Heart left ventricle (tissue), 13 donors: Measurements from ENCODE around the gene ZNF382.

Experiments used
- POLR2A ChIP-seq, 2 donors: fragments of 450-650 bp; IDR thresholded peaks; one replicate each; pipeline ENCODE4 v1.6.1; 2017; ENCODE audit warnings: antibody characterized with exemption in 2 of 2, mild to moderate bottlenecking in 2 of 2, moderate library complexity in 2 of 2
- TF ChIP-seq, protein P1 (sequence below), 12 donors: fragments of 200-600 bp; sonication (generic) in 4 of 12; IDR thresholded peaks; one replicate each; pipeline versions ENCODE4 v1.5.0 to v1.8.0; 2018 to 2022; ENCODE audit warnings: antibody characterized with exemption in 12 of 12, mild to moderate bottlenecking in 5 of 12
- donor health status: ischemic (EF 13 %, LVEDD 7.1; RV severe dilation, severe dysfunction).
- donor health status: DM: no; HTN: yes; CAD: no.
- donor health status: DM: no; HTN: no; CAD: no.
- donor health status: ischemic (EF 25% LVEDD 6.9; RV normal size, moderate dysfunction).
- donor health status: ischemic (EF 25% LVEDD 5.7; RV mildly dilated, moderate dysfunction).
- donor health status: ischemic (EF 35%, LVEDD 5.7; RV mildly dilated, moderate dysfunction).
- donor health status: nonischemic (EF 11% LVEDD 7.7; RV severe dilation, severe dysfunction).
- donor health status: DM: yes; HTN: yes; CAD: no.
- donor health status: PGD.
- donor health status: ischemic (EF 29% LVEDD 5.4; RV normal size, mild dysfunction).
- donor health status: nonischemic (EF 23%, LVEDD 6.1; RV moderate dilation, normal function).

DNA sequence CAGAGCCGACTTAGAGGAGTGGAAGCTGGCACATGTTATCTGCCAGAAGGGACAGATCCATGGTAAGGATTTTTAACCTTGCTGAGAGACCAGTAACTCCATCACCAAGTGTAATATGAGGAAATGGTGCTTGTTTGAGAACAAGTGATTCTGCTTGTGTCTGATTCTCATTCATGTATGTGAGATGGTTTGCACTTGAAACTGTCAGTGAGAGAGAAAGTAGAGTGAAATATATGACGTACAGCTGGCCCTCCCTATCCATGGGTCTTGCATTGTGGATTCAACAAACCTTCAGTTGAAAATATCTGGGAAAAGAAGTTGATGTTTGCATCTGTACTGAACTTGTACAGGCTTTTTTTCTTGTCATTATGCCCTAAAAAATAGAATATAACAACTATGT is 63.5 kb downstream of the ZNF382 start:
- TF ChIP-seq, protein P1, sequence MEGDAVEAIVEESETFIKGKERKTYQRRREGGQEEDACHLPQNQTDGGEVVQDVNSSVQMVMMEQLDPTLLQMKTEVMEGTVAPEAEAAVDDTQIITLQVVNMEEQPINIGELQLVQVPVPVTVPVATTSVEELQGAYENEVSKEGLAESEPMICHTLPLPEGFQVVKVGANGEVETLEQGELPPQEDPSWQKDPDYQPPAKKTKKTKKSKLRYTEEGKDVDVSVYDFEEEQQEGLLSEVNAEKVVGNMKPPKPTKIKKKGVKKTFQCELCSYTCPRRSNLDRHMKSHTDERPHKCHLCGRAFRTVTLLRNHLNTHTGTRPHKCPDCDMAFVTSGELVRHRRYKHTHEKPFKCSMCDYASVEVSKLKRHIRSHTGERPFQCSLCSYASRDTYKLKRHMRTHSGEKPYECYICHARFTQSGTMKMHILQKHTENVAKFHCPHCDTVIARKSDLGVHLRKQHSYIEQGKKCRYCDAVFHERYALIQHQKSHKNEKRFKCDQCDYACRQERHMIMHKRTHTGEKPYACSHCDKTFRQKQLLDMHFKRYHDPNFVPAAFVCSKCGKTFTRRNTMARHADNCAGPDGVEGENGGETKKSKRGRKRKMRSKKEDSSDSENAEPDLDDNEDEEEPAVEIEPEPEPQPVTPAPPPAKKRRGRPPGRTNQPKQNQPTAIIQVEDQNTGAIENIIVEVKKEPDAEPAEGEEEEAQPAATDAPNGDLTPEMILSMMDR (IDR thresholded peaks at IDR 0.05), result no peak
- TF ChIP-seq POLR2A (IDR thresholded peaks at IDR 0.05), result no peak
